PC-3 (cell line): ENCODE results near the gene VTI1A.

Experiments used
- CTCF ChIP-seq: fragments of 300-600 bp; sonication (generic); conservative IDR thresholded peaks from 2 replicates; pipeline ENCODE4 v1.5.1; 2017; ENCODE audit warnings: antibody characterized with exemption, low read depth, mild to moderate bottlenecking, low read length
- EZH2 ChIP-seq: fragments of 300-600 bp; sonication (generic); IDR thresholded peaks from one replicate; pipeline ENCODE4 v1.6.1; 2017; ENCODE audit warnings: antibody characterized with exemption, mild to moderate bottlenecking, low read length; ENCODE audit not compliant: unreplicated experiment
- EZH2phosphoT487 ChIP-seq: fragments of 300-600 bp; sonication (generic); IDR thresholded peaks from 2 replicates; pipeline ENCODE4 v1.6.1; 2018; ENCODE audit warnings: mild to moderate bottlenecking, antibody characterized with exemption, low read length, borderline replicate concordance

GRCh38 chr10:112799726-112800510, 352.9 kb downstream of the VTI1A start:
- TF ChIP-seq CTCF, result no peak
- no peak for TF ChIP-seq EZH2
- TF ChIP-seq EZH2phosphoT487, result no peak
